PC-9 (cell line): ENCODE results near the gene GATAD2B. TPM values are rescaled to one million over a fixed set of nuclear protein-coding genes. Genes with fewer than 3 reads are reported as not detected.
"Not testable (repeated sequence)": the region's sequence is repeated elsewhere in the genome, so short reads cannot be mapped to it uniquely, and the experiment has no call there.

Experiments
- BruUV-seq: library from RNA; stranded (reverse); fragments of 400-500 nt; replicated peaks from 2 replicates; lab custom pipeline; 2021; lab: Mats Ljungman, UMichigan
- CTCF ChIA-PET: fragments of 300-600 bp; sonication (Branson Sonifier 250); formaldehyde crosslinking; loops from one replicate; lab custom pipeline; 2022; ENCODE audit warnings: antibody characterized with exemption; lab: Charles Lee
- POLR2A ChIA-PET: fragments of 300-600 bp; sonication (Branson Sonifier 250); formaldehyde crosslinking; loops from one replicate; lab custom pipeline; 2022; ENCODE audit warnings: antibody characterized with exemption; ENCODE audit not compliant: unreplicated experiment; lab: Charles Lee
- DNase-seq, 2 experiments: peaks; one replicate each; pipeline versions ENCODE4 v3.0.0 to v3.0.0-alpha.2; 2015 to 2022; ENCODE audit warnings: mixed read lengths in 1 of 2
- H2AFZ ChIP-seq: fragments of 200-600 bp; sonication (generic); 2 replicates; pipeline ENCODE4 v1.8.1; 2017; ENCODE audit warnings: antibody characterized with exemption
- H3F3A ChIP-seq: fragments of 200-600 bp; sonication (generic); 2 replicates; pipeline ENCODE4 v1.8.1; 2017; ENCODE audit warnings: antibody characterized with exemption, mild to moderate bottlenecking, low read depth; ENCODE audit not compliant: insufficient read depth
- H3K27ac ChIP-seq: fragments of 200-600 bp; sonication (generic); 2 replicates; pipeline ENCODE4 v1.6.1; 2016; ENCODE audit warnings: mixed run types
- H3K27me3 ChIP-seq: fragments of 200-600 bp; sonication (generic); 2 replicates; pipeline ENCODE4 v1.6.1; 2016; ENCODE audit warnings: low read depth, mixed run types; ENCODE audit not compliant: insufficient read depth
- H3K36me3 ChIP-seq: fragments of 200-600 bp; sonication (generic); 2 replicates; pipeline ENCODE4 v1.6.1; 2016; ENCODE audit warnings: low read depth, mixed run types
- H3K4me1 ChIP-seq: fragments of 200-600 bp; sonication (generic); replicated peaks from 2 replicates; pipeline ENCODE4 v1.6.1; 2016; ENCODE audit warnings: mixed run types; ENCODE audit not compliant: insufficient read depth
- H3K4me2 ChIP-seq: fragments of 200-600 bp; sonication (generic); 2 replicates; pipeline ENCODE4 v1.6.1; 2017; ENCODE audit warnings: mixed run types
- H3K4me3 ChIP-seq: fragments of 200-600 bp; sonication (generic); 2 replicates; pipeline ENCODE4 v1.6.1; 2016; ENCODE audit warnings: mixed run types
- H3K79me2 ChIP-seq: fragments of 200-600 bp; sonication (generic); 2 replicates; pipeline ENCODE4 v1.6.1; 2017; ENCODE audit warnings: low read depth, mixed run types
- H3K9me2 ChIP-seq: fragments of 200-600 bp; sonication (generic); 2 replicates; pipeline ENCODE4 v1.8.1; 2017; ENCODE audit warnings: mild to moderate bottlenecking; ENCODE audit not compliant: insufficient read depth
- H3K9me3 ChIP-seq: fragments of 200-600 bp; sonication (generic); 2 replicates; pipeline ENCODE4 v1.8.1; 2016; ENCODE audit warnings: low read depth; ENCODE audit not compliant: insufficient read depth
- H4K20me1 ChIP-seq: fragments of 200-600 bp; sonication (generic); 2 replicates; pipeline ENCODE4 v1.8.1; 2017; ENCODE audit not compliant: insufficient read depth
- CTCF ChIP-seq: fragments of 200-600 bp; sonication (generic); conservative IDR thresholded peaks from 2 replicates; pipeline ENCODE4 v1.6.1; 2017; ENCODE audit warnings: mixed run types, antibody characterized with exemption, mild to moderate bottlenecking, moderate library complexity
- EZH2 ChIP-seq: fragments of 200-600 bp; sonication (generic); IDR thresholded peaks from 2 replicates; pipeline ENCODE4 v1.8.0; 2017; ENCODE audit warnings: antibody characterized with exemption, low read depth
- intact Hi-C: fragments of 100-400 bp; cut with micrococcal nuclease; formaldehyde crosslinking; loops from one replicate; pipeline ENCODE4 v1.10.0; 2022; ENCODE audit not compliant: unreplicated experiment
- total RNA-seq: library from RNA; stranded (reverse); gene quantifications from 2 replicates; pipeline ENCODE4 v1.2.3, GENCODE V29; 2021

The GATAD2B gene
- total RNA-seq, 1 experiment from 2014 or later: 56.1 TPM

DNA sequence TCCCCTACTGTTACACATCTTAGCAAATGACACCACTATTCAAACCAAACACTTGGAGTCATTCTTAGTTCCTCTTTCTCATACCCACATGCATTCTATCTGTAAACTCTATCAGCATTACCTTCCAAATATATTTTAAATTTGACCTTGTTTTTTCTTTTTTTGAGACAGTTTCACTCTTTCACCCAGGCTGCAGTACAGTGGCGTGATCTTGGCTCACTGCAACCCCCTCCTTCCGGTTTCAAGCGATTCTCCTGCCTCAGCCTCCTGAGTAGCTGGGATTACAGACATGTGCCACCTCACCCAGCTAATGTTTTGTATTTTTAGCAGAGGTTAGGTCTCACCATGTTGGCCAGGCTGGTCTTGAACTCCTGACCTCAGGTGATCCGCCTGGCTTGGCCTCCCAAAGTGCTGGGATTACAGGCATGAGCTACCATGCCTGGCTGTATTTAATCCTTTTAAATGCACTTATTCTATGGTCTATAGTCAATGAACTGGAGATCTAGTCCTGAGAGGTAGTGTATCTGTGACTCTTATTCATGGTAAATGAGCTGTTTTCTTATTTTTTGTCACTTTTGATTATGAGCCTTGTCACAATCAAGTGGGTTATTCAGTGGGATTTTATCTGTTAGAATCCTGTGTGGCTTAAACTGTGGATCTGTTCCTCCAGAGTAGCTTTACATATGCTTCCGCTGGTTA is 73.1 kb downstream of the GATAD2B start:
- Histone ChIP-seq H3K36me3 (no peaks in the 10 kb centered on the region; the same call in none of the 2 replicates), H3K79me2 (peaks cover 5% of the 10 kb centered on the region; the same call in 1 of the 2 replicates), H3K27me3 (no peaks in the 10 kb centered on the region), H4K20me1 (peaks cover 26% of the 10 kb centered on the region), H3K4me3 (no peak overlapping the region), H2AFZ (no peak overlapping the region), H3K4me1 (no peaks in the 10 kb centered on the region), H3K27ac (no peak overlapping the region), H3K4me2 (no peak overlapping the region), H3F3A (peaks cover 5% of the 10 kb centered on the region), H3K9me3 (no peaks in the 10 kb centered on the region), H3K9me2 (no peaks in the 10 kb centered on the region)
- CTCF ChIA-PET: interaction anchor here (0.6 kb wide), 1 partner anchor 18 kb away, joined by 3 read pairs; no protein-coding TSS in a partner anchor
- intact Hi-C loops: no loop called here
- POLR2A ChIA-PET: interaction anchor here (0.5 to 0.6 kb wide), 2 partner anchors 9 to 245 kb away, joined by 3 to 4 read pairs; no protein-coding TSS in a partner anchor
- no TSS peak for BruUV-seq
- TF ChIP-seq CTCF: no peak
- no peak for TF ChIP-seq EZH2
- DNase-seq: no peak

DNA sequence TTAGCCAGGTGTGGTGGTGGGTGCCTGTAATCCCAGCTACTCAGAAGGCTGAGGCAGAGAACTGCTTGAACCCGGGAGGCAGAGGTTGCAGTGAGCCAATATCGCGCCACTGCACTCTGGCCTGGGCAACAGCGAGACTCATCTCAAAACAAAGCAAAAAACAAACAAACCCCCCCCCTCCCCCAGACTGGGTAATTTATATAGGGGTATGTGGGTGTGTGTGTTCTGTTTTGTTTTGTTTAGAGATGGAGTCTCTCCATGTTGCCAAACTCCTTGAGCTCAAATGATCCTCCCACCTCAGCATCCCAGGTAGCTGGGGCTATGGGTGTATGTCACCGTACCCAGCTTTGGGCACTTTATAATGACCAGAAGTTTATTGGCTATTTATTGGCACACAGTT is 74.0 kb downstream of the GATAD2B start:
- H3K4me2 ChIP-seq: no peak overlapping the region
- H3K4me1 ChIP-seq: no peaks in the 10 kb centered on the region
- DNase-seq: no peak
- H3K36me3 ChIP-seq: no peaks in the 10 kb centered on the region; the same call in none of the 2 replicates
- no TSS peak for BruUV-seq
- ChIA-PET CTCF (no interaction called here), POLR2A (interaction anchor here (0.6 kb wide), 1 partner anchor 10 kb away, joined by 3 read pairs; no protein-coding TSS in a partner anchor)
- intact Hi-C loops: no loop called here
- peaks cover 29% of the 10 kb centered on the region for H4K20me1 ChIP-seq
- peaks cover 7% of the 10 kb centered on the region for H3K79me2 ChIP-seq
- H2AFZ ChIP-seq: no peak overlapping the region
- peaks cover 5% of the 10 kb centered on the region for H3F3A ChIP-seq
- no peak overlapping the region for H3K4me3 ChIP-seq
- no peaks in the 10 kb centered on the region for H3K9me3 ChIP-seq
- H3K27me3 ChIP-seq: no peaks in the 10 kb centered on the region
- H3K27ac ChIP-seq: no peak overlapping the region
- TF ChIP-seq CTCF: no peak
- no peak for TF ChIP-seq EZH2
- H3K9me2 ChIP-seq: no peaks in the 10 kb centered on the region

DNA sequence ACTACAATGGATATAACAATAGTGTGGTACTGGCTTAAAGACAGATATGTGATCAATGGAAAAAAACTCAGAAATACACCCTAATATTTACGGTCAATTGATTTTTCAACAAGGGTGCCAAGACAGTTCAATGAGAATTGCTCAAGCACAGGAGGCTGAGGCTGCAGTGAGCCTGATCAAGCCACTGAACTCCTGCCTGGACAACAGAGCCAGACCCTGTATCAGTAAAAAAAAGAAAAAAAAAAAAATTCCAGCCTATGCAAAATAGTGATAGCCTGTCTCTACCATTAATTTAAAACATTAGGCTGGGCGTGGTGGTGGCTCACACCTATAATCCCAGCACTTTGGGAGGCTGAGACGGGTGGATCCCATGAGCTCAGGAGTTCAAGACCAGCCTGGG is 77.6 kb downstream of the GATAD2B start:
- Histone ChIP-seq H3K27ac (no peak overlapping the region), H3K79me2 (peaks cover 19% of the 10 kb centered on the region), H3K4me2 (no peak overlapping the region), H3K4me3 (no peak overlapping the region), H4K20me1 (peaks cover 22% of the 10 kb centered on the region), H3K9me3 (no peaks in the 10 kb centered on the region), H3K9me2 (no peaks in the 10 kb centered on the region), H3K36me3 (no peaks in the 10 kb centered on the region; the same call in 1 of the 2 replicates), H2AFZ (no peak overlapping the region), H3K27me3 (no peaks in the 10 kb centered on the region), H3K4me1 (no peaks in the 10 kb centered on the region), H3F3A (peaks cover 5% of the 10 kb centered on the region)
- ChIA-PET POLR2A (no interaction called here), CTCF (no interaction called here)
- no peak for TF ChIP-seq CTCF
- TF ChIP-seq EZH2: no peak
- DNase-seq: no peak
- intact Hi-C loops: no loop called here
- no TSS peak for BruUV-seq

- intact Hi-C loops, H3K4me1 ChIP-seq, H3K27ac ChIP-seq: not testable (repeated sequence)
These were observed 78.4 kb downstream of the GATAD2B start for GRCh38 chr1:153844349-153844748.

More at GRCh38 chr1:153844349-153844748, 78.4 kb downstream of the GATAD2B start:
- DNase-seq, H3K36me3 ChIP-seq, H2AFZ ChIP-seq, H3K9me3 ChIP-seq, H3K9me2 ChIP-seq, H3K4me3 ChIP-seq, POLR2A ChIA-PET, CTCF ChIA-PET, BruUV-seq, H3K4me2 ChIP-seq, H3F3A ChIP-seq, H3K27me3 ChIP-seq: not testable (repeated sequence)
- peaks cover 22% of the 10 kb centered on the region for H4K20me1 ChIP-seq
- peaks cover 21% of the 10 kb centered on the region for H3K79me2 ChIP-seq
